Heart right ventricle (tissue), 16 donors: ENCODE measurements around the gene CARM1. TPM values are rescaled to one million over a fixed set of nuclear protein-coding genes. Genes with fewer than 3 reads are reported as not detected.

Experiments
- ATAC-seq, 8 donors: fragments of 200-7000 bp; cut with Tn5 transposase; one replicate each; pipeline ENCODE4 v1.9.1; 2020; ENCODE audit warnings: mild to moderate bottlenecking in 8 of 8, moderate library complexity in 8 of 8, moderate number of reproducible peaks in 1 of 8
- DNase-seq, 2 donors: peaks; one replicate each; pipeline ENCODE4 v3.0.0-alpha.2; 2020
- H3K27ac ChIP-seq, 10 donors: fragments of 200-600 bp; sonication (generic) in 2 of 10; one replicate each; pipeline versions ENCODE4 v1.5.0 to v1.8.0; 2020 to 2022; ENCODE audit warnings: mild to moderate bottlenecking in 3 of 10
- H3K27me3 ChIP-seq, 7 donors: fragments of 200-600 bp; one replicate each; pipeline ENCODE4 v1.8.0; 2021 to 2022; ENCODE audit warnings: mild to moderate bottlenecking in 2 of 7
- H3K36me3 ChIP-seq, 9 donors: fragments of 200-600 bp; sonication (generic) in 1 of 9; one replicate each; pipeline versions ENCODE4 v1.5.0 to v1.8.0; 2020 to 2022; ENCODE audit warnings: mild to moderate bottlenecking in 2 of 9
- H3K4me1 ChIP-seq, 9 donors: fragments of 200-600 bp; sonication (generic) in 1 of 9; one replicate each; pipeline versions ENCODE4 v1.5.0 to v1.8.0; 2020 to 2022; ENCODE audit warnings: mild to moderate bottlenecking in 4 of 9
- H3K4me3 ChIP-seq, 10 donors: fragments of 200-600 bp; sonication (generic) in 2 of 10; one replicate each; pipeline versions ENCODE4 v1.5.0 to v1.8.0; 2020 to 2022; ENCODE audit warnings: mild to moderate bottlenecking in 7 of 10, moderate library complexity in 2 of 10
- H3K9me3 ChIP-seq, 11 donors: fragments of 200-600 bp in 10 of 11; sonication (generic) in 2 of 11; one replicate each; pipeline versions ENCODE4 v1.5.0 to v1.8.0; 2013 to 2022; ENCODE audit warnings: mild to moderate bottlenecking in 2 of 11, control low read depth in 1 of 11, moderate library complexity in 1 of 11
- WGBS, 2 donors: extraction: QIAGEN DNeasy Blood & Tissue Kit; methylation state at CpG; one replicate each; pipeline ENCODE4 v1.1.7; 2013; ENCODE audit warnings: inconsistent platforms in 1 of 2; 5-methylcytosine and 5-hydroxymethylcytosine counted together
- intact Hi-C, 10 donors: fragments of 100-400 bp; cut with DNase I; formaldehyde crosslinking; loops; one replicate each; pipeline versions ENCODE4 v1.11.1 to v1.14.2; 2022
- microRNA-seq, 2 donors: library from miRNA; unstranded; fragments of <30 nt; microRNA quantifications; one replicate each; pipeline ENCODE4 v1.2.0, GENCODE V29; 2021
- polyA plus RNA-seq, 2 donors: library from polyadenylated mRNA; stranded (reverse); fragments of 200-250 nt; gene quantifications; one replicate each; pipeline ENCODE4 v1.2.3, GENCODE V29; 2013
- total RNA-seq, 10 donors: library from RNA; stranded (reverse); fragmentation: NEBNext Ultra II Directional in 3 of 10; extraction: Animal tissue kit (Norgen Biotek cat#: 25700) in 3 of 10; gene quantifications; one replicate each; pipeline versions ENCODE4 v1.2.1 to v1.2.4, GENCODE V29; 2021 to 2023
- TF ChIP-seq, protein P1 (sequence below), 9 donors: fragments of 200-600 bp; sonication (generic) in 2 of 9; IDR thresholded peaks; one replicate each; pipeline versions ENCODE4 v1.5.0 to v1.8.0; 2021 to 2022; ENCODE audit warnings: antibody characterized with exemption in 9 of 9, mild to moderate bottlenecking in 5 of 9, moderate library complexity in 1 of 9
- donor health status: Arrhythmogenic right ventricular cardiomyopathy.
- donor health status: ischemic (EF 13 %, LVEDD 7.1; RV severe dilation, severe dysfunction).
- donor health status: healthy with polysubstance abuse.
- donor health status: DM: no; HTN: yes; CAD: no.
- donor health status: DM: no; HTN: no; CAD: no.
- donor health status: ischemic (EF 25% LVEDD 6.9; RV normal size, moderate dysfunction).
- donor health status: ischemic (EF 25% LVEDD 5.7; RV mildly dilated, moderate dysfunction).
- donor health status: healthy.
- donor health status: DM: yes; HTN: yes; CAD: no.
- donor health status: Ischemic cardiomyopathy.
- donor health status: ischemic (EF 35%, LVEDD 5.7; RV mildly dilated, moderate dysfunction).
- donor health status: nonischemic (EF 11% LVEDD 7.7; RV severe dilation, severe dysfunction).
- donor health status: DM: yes; HTN: yes; CAD: no.
- donor health status: PGD.
- donor health status: ischemic (EF 29% LVEDD 5.4; RV normal size, mild dysfunction).
- donor health status: nonischemic (EF 23%, LVEDD 6.1; RV moderate dilation, normal function).

CARM1 gene
- total and polyA plus RNA-seq, 12 donors = 25.8 to 45.4 (median 27.9) TPM

DNA sequence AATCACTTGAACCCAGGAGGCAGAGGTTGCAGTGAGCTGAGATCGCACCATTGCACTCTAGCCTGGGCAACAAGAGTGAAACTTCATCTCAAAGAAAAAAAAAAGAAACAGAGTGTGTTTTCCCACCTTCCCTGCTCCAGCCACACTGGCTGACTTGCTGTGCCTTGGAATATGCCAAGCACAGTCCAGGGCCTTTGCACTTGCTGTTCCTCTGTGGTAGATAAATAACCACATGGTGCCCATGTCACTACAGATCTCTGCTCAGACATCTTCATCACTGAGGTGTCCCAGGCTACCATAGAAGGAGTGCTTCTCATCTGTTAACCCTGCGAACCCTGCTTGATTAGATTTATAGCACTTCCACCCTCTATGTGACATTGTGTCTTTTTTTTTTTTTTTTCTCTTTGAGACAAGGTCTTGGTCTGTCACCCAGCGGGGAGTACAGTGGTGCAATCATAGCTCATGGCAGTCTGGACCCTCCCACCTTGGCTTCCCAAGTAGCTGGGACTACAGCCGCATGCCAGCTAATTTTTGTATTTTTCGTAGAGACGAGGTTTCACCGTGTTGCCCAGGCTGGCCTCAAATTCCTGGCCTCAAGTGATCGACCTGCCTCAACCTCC, 99.9 kb downstream of the CARM1 start:
- TF ChIP-seq, protein P1, sequence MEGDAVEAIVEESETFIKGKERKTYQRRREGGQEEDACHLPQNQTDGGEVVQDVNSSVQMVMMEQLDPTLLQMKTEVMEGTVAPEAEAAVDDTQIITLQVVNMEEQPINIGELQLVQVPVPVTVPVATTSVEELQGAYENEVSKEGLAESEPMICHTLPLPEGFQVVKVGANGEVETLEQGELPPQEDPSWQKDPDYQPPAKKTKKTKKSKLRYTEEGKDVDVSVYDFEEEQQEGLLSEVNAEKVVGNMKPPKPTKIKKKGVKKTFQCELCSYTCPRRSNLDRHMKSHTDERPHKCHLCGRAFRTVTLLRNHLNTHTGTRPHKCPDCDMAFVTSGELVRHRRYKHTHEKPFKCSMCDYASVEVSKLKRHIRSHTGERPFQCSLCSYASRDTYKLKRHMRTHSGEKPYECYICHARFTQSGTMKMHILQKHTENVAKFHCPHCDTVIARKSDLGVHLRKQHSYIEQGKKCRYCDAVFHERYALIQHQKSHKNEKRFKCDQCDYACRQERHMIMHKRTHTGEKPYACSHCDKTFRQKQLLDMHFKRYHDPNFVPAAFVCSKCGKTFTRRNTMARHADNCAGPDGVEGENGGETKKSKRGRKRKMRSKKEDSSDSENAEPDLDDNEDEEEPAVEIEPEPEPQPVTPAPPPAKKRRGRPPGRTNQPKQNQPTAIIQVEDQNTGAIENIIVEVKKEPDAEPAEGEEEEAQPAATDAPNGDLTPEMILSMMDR (IDR thresholded peaks at IDR 0.05) = no peak
- Histone ChIP-seq H3K4me3 (no peak overlapping the region), H3K9me3 (no peaks in the 10 kb centered on the region), H3K27me3 (no peaks in the 10 kb centered on the region), H3K36me3 (no peaks in the 10 kb centered on the region), H3K4me1 (peaks cover 10 to 42% (median 25%) of the 10 kb centered on the region in 9 donors), H3K27ac (no peak overlapping the region)
- DNase-seq (no peak), ATAC-seq (no peak)
- WGBS, 2 donors = 91 to 96% methylated on average over 8 of the region's 8 CpGs
- intact Hi-C loops = loop anchor here in 1 of 10 donors (10.0 kb wide), 1 partner anchor 114 kb away; the partner anchor contains the start of gene LDLR

Small RNAs within 50 kb of the gene (microRNA-seq; reads per million reads assigned to microRNA genes)
- 0 to 0.60 reads per million in 2 donors for gene MIR6793

Other genes with a start within 250 kb of the CARM1 start
- 100 to 1,000 TPM in 4 of 10 donors, 10 to 100 TPM in 6; 82.5 to 114 (median 96.7) TPM for gene SLC44A2, start 246.0 kb upstream of the CARM1 start, total RNA-seq
- gene SLC44A2, start 246.0 kb upstream of the CARM1 start, polyA plus RNA-seq = 10 to 100 TPM; 56.2 to 65.8 TPM
- gene ILF3, start 217.2 kb upstream of the CARM1 start, total RNA-seq = 100 to 1,000 TPM; 102 to 129 (median 112) TPM
- 10 to 100 TPM; 68.1 to 90.3 TPM for gene ILF3, start 217.2 kb upstream of the CARM1 start, polyA plus RNA-seq
- gene QTRT1, start 170.1 kb upstream of the CARM1 start, total RNA-seq = 10 to 100 TPM; 24.3 to 33.1 (median 26.5) TPM
- 10 to 100 TPM; 43.6 to 92.3 TPM for gene QTRT1, start 170.1 kb upstream of the CARM1 start, polyA plus RNA-seq
- gene DNM2, start 153.5 kb upstream of the CARM1 start, total RNA-seq = 100 to 1,000 TPM; 118 to 206 (median 135) TPM
- 100 to 1,000 TPM in 1 of 2 donors, 10 to 100 TPM in 1; 78.9 to 110 TPM for gene DNM2, start 153.5 kb upstream of the CARM1 start, polyA plus RNA-seq
- gene TMED1, start 35.3 kb upstream of the CARM1 start, total RNA-seq = 10 to 100 TPM; 25.9 to 38.6 (median 32.9) TPM
- 10 to 100 TPM; 40.4 to 88.6 TPM for gene TMED1, start 35.3 kb upstream of the CARM1 start, polyA plus RNA-seq
- 1 to 10 TPM in 3 of 10 donors, under 1 TPM in 6, not detected in 1; 0.27 to 4.0 (median 0.61) TPM for gene C19orf38, start 23.1 kb upstream of the CARM1 start, total RNA-seq
- 1 to 10 TPM in 1 of 2 donors, under 1 TPM in 1; 0.66 to 1.3 TPM for gene C19orf38, start 23.1 kb upstream of the CARM1 start, polyA plus RNA-seq
- gene YIPF2, start 57.1 kb downstream of the CARM1 start, total RNA-seq = 10 to 100 TPM; 13.7 to 26.0 (median 16.9) TPM
- gene YIPF2, start 57.1 kb downstream of the CARM1 start, polyA plus RNA-seq = 10 to 100 TPM; 25.2 to 36.7 TPM
- gene TIMM29, start 57.3 kb downstream of the CARM1 start, total RNA-seq = 10 to 100 TPM; 10.8 to 16.1 (median 14.5) TPM
- gene TIMM29, start 57.3 kb downstream of the CARM1 start, polyA plus RNA-seq = 10 to 100 TPM; 15.6 to 17.3 TPM
- 10 to 100 TPM; 35.2 to 54.4 (median 42.2) TPM for gene SMARCA4, start 89.5 kb downstream of the CARM1 start, total RNA-seq
- gene SMARCA4, start 89.5 kb downstream of the CARM1 start, polyA plus RNA-seq = 10 to 100 TPM; 53.0 to 64.8 TPM
- gene LDLR, start 217.9 kb downstream of the CARM1 start, total RNA-seq = 10 to 100 TPM in 8 of 10 donors, 1 to 10 TPM in 2; 4.5 to 76.1 (median 16.4) TPM
- 10 to 100 TPM in 1 of 2 donors, 1 to 10 TPM in 1; 7.4 to 24.1 TPM for gene LDLR, start 217.9 kb downstream of the CARM1 start, polyA plus RNA-seq